OCI-LY3 (cell line): Measurements from ENCODE around the gene HAPLN3.

Experiments
- H2AFZ ChIP-seq: fragments of 200-600, 300-600 bp; shearing (Covaris generic); 2 replicates; pipeline ENCODE4 v1.6.0; 2014; ENCODE audit warnings: antibody characterized with exemption, low read depth, low read length
- H3K27ac ChIP-seq: fragments of 200-600, 300-600 bp; sonication (generic); 2 replicates; pipeline ENCODE4 v1.5.1; 2014; ENCODE audit warnings: mild to moderate bottlenecking, low read length, moderate library complexity, mixed read lengths
- H3K27me3 ChIP-seq: fragments of 200-600, 300-600 bp; sonication (generic); 2 replicates; pipeline ENCODE4 v1.6.1; 2014; ENCODE audit warnings: low read depth, low read length, mixed read lengths
- H3K36me3 ChIP-seq: fragments of 200-600, 300-600 bp; sonication (generic); replicated peaks from 2 replicates; pipeline ENCODE3; 2014; ENCODE audit warnings: low read depth, low read length, mixed read lengths
- H3K4me1 ChIP-seq: fragments of 300-600, 200-600 bp; sonication (generic); 2 replicates; pipeline ENCODE4 v1.6.1; 2014; ENCODE audit warnings: low read length, mixed read lengths
- H3K4me2 ChIP-seq: fragments of 200-600, 300-600 bp; sonication (generic); 2 replicates; pipeline ENCODE4 v1.6.1; 2014; ENCODE audit warnings: low read length, mixed read lengths
- H3K4me3 ChIP-seq: fragments of 300-600, 200-600 bp; sonication (generic); 2 replicates; pipeline ENCODE4 v1.5.1; 2014; ENCODE audit warnings: antibody characterized with exemption, mild to moderate bottlenecking, low read length, moderate library complexity
- H3K79me2 ChIP-seq: fragments of 300-600, 200-600 bp; shearing (Covaris generic); 2 replicates; pipeline ENCODE4 v1.6.1; 2014; ENCODE audit warnings: mild to moderate bottlenecking, low read length, mixed read lengths
- H3K9ac ChIP-seq: fragments of 300-600, 200-600 bp; shearing (Covaris generic); 2 replicates; pipeline ENCODE4 v1.6.0; 2014; ENCODE audit warnings: mild to moderate bottlenecking, low read length, moderate library complexity
- H3K9me3 ChIP-seq: fragments of 200-600, 300-600 bp; shearing (Covaris generic); 2 replicates; pipeline ENCODE4 v1.6.1; 2014; ENCODE audit warnings: low read length, mixed read lengths; ENCODE audit not compliant: insufficient read depth
- H4K20me1 ChIP-seq: fragments of 200-600, 300-600 bp; sonication (generic); 2 replicates; pipeline ENCODE4 v1.6.1; 2016; ENCODE audit warnings: low read length, mixed read lengths; ENCODE audit not compliant: insufficient read depth
- EZH2phosphoT487 ChIP-seq: fragments of 200-600 bp; shearing (Covaris generic); IDR thresholded peaks from 2 replicates; pipeline ENCODE4 v1.6.1; 2018; ENCODE audit warnings: antibody characterized with exemption, mixed run types, low read depth
- TF ChIP-seq, protein P1 (sequence below): fragments of 200-600, 300-600 bp; sonication (generic); IDR thresholded peaks from 2 replicates; pipeline ENCODE4 v1.5.1; 2014; ENCODE audit warnings: antibody characterized with exemption, low read length, low read depth

Gene HAPLN3

DNA sequence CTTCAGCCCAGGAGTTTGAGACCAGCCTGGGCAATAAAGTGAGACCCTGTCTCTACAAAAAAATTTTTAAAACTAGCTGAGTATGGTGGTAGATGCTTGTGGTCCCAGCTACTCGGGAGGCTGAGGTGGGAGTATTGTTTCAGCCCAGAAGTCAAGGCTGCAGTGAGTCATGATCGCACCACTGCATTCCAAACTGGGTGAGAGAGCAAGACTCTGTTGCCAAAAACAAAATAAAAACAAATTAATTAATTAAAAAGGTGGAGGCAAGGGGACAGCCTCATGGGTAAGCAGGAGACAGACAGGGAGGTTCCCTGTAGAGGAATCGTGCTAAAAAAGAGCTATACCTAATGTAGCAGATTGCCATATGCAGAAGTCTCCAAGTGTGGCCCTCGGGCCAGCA, 12.6 kb downstream of the HAPLN3 start:
- Histone ChIP-seq H3K27me3 (no peaks in the 10 kb centered on the region), H3K36me3 (no peaks in the 10 kb centered on the region), H4K20me1 (no peaks in the 10 kb centered on the region), H3K4me1 (no peaks in the 10 kb centered on the region), H3K4me3 (no peak overlapping the region), H3K9me3 (no peaks in the 10 kb centered on the region), H3K9ac (no peak overlapping the region), H3K4me2 (no peak overlapping the region), H2AFZ (no peak overlapping the region), H3K27ac (no peak overlapping the region), H3K79me2 (no peaks in the 10 kb centered on the region)
- TF ChIP-seq, protein P1, sequence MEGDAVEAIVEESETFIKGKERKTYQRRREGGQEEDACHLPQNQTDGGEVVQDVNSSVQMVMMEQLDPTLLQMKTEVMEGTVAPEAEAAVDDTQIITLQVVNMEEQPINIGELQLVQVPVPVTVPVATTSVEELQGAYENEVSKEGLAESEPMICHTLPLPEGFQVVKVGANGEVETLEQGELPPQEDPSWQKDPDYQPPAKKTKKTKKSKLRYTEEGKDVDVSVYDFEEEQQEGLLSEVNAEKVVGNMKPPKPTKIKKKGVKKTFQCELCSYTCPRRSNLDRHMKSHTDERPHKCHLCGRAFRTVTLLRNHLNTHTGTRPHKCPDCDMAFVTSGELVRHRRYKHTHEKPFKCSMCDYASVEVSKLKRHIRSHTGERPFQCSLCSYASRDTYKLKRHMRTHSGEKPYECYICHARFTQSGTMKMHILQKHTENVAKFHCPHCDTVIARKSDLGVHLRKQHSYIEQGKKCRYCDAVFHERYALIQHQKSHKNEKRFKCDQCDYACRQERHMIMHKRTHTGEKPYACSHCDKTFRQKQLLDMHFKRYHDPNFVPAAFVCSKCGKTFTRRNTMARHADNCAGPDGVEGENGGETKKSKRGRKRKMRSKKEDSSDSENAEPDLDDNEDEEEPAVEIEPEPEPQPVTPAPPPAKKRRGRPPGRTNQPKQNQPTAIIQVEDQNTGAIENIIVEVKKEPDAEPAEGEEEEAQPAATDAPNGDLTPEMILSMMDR = no peak
- TF ChIP-seq EZH2phosphoT487 = no peak

DNA sequence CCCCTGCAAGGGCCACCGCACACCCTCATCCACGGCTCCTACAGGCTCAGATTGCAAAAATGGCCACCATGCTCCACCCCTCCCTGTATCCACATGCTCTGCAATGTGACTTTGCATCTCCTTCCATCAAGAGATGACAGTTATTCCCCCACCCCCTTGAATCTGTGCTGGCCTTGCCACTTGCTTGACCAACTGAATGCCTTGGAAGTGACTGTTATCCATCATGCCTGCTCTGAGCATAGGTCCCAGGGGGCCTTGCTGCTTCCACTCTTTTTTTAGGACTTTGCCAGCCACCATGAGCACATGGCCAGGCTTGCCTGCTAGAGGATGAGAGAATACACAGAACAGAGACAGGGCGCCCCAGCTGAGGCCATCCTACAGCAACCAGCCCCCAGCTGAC, 13.6 kb downstream of the HAPLN3 start:
- no peaks in the 10 kb centered on the region for H3K27me3 ChIP-seq
- H3K79me2 ChIP-seq = no peaks in the 10 kb centered on the region
- H3K4me1 ChIP-seq = no peaks in the 10 kb centered on the region
- no peak overlapping the region for H3K27ac ChIP-seq
- no peak overlapping the region for H2AFZ ChIP-seq
- H3K9ac ChIP-seq = no peak overlapping the region
- H3K4me3 ChIP-seq = no peak overlapping the region
- H3K9me3 ChIP-seq = no peaks in the 10 kb centered on the region
- H3K4me2 ChIP-seq = no peak overlapping the region
- no peaks in the 10 kb centered on the region for H3K36me3 ChIP-seq
- no peaks in the 10 kb centered on the region for H4K20me1 ChIP-seq
- no peak for TF ChIP-seq EZH2phosphoT487
- TF ChIP-seq, protein P1 = no peak

DNA sequence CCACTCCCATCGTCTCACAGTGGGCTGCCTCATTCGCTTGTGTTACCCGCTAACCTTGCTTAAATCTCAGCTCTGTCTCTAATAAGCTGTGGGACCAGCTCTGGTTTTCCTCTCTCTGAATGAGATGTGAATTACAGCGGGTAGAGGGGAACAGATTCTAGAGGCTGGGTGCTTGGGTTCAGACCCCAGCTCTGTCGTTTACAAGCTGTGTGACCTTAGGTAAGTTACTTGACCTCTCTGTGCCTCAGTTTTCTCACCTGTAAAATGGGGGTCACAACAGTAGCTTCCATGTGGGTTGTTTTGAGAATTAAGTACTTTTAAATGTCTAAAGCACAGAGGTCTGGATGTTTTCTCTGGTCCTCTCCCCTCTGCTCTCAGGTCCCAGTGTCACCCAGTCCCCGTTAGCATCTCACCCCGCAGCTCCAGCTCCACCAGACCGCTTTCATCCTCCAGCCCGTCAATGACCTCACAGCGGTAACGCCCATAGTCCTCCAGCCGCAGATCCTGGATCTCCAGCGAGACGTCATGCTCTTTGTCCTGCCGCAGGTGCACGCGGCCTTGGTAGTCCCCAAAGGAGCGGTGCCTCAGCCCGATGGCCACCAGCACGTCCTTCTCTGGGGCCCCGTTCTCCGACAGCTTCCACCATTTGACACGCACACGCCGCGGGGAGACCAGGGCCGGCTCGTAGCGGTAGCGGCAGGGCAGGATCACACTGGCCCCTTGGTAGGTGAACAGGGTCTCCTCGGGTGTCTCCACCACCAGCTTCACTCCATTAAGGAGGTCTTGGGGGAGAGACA, 14.2 kb downstream of the HAPLN3 start:
- no peaks in the 10 kb centered on the region for H3K36me3 ChIP-seq
- no peaks in the 10 kb centered on the region for H3K27me3 ChIP-seq
- no peak overlapping the region for H3K27ac ChIP-seq
- no peaks in the 10 kb centered on the region for H4K20me1 ChIP-seq
- H3K4me2 ChIP-seq = no peak overlapping the region
- H3K79me2 ChIP-seq = no peaks in the 10 kb centered on the region
- no peak overlapping the region for H2AFZ ChIP-seq
- H3K4me3 ChIP-seq = no peak overlapping the region
- H3K9ac ChIP-seq = no peak overlapping the region
- no peaks in the 10 kb centered on the region for H3K9me3 ChIP-seq
- no peaks in the 10 kb centered on the region for H3K4me1 ChIP-seq
- TF ChIP-seq, protein P1 = no peak
- no peak for TF ChIP-seq EZH2phosphoT487

DNA sequence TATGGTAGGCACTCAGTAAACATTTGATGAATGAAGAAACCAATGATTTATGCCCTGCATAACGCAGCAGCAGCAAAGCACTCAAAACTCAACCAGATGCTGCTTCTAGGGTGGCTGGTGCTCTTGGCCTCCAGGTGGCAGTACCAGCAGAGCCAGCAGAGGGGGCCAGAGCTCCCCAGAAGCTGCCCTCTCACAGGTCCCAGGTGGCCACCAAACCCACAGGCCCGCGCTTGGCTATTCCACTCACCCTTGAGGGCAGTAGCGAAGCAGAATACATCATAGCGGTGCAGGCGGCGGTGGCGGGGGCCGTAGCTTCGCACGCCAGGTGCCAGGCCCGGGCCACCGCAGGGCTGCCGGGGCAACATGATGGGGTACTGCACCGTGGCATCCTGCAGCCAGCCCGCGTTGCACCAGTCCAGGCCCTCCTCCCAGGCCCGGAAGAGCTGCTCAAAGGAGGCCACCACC, 16.6 kb downstream of the HAPLN3 start:
- H3K4me1 ChIP-seq = no peaks in the 10 kb centered on the region
- no peak overlapping the region for H3K27ac ChIP-seq
- no peaks in the 10 kb centered on the region for H3K9me3 ChIP-seq
- H3K27me3 ChIP-seq = no peaks in the 10 kb centered on the region
- no peaks in the 10 kb centered on the region for H3K36me3 ChIP-seq
- H3K4me3 ChIP-seq = no peak overlapping the region
- no peak overlapping the region for H3K4me2 ChIP-seq
- H2AFZ ChIP-seq = no peak overlapping the region
- no peaks in the 10 kb centered on the region for H3K79me2 ChIP-seq
- no peaks in the 10 kb centered on the region for H4K20me1 ChIP-seq
- H3K9ac ChIP-seq = no peak overlapping the region
- TF ChIP-seq, protein P1 = peak; percentile 88
- no peak for TF ChIP-seq EZH2phosphoT487
